NK-92 treated with Interleukin-12 subunit alpha and Interleukin-12 subunit beta, amount 100 ng/mL, for 24 hours (cell line): ENCODE measurements around the gene ST8SIA2.
"Not testable (repeated sequence)": the region's sequence is repeated elsewhere in the genome, so short reads cannot be mapped to it uniquely, and the experiment has no call there.

ENCODE experiments used
- DNase-seq: peaks from one replicate; lab custom pipeline; 2025; lab: John Stamatoyannopoulos, UW

Gene ST8SIA2

GRCh38 chr15:92443381-92443780, 49.7 kb downstream of the ST8SIA2 start:
- no peak for DNase-seq

DNA sequence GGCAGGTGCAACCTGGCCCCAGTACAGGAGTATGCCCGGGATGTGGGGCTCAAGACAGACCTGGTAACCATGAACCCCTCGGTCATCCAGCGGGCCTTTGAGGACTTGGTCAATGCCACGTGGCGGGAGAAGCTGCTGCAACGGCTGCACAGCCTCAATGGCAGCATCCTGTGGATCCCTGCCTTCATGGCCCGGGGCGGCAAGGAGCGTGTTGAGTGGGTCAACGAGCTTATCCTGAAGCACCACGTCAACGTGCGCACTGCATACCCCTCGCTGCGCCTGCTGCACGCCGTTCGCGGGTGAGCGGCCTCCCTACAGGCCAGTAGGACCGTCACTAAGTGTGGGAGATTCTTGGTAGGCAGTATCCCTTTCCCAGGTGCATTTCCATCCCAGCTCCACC, 51.0 kb downstream of the ST8SIA2 start:
- DNase-seq = no peak

DNA sequence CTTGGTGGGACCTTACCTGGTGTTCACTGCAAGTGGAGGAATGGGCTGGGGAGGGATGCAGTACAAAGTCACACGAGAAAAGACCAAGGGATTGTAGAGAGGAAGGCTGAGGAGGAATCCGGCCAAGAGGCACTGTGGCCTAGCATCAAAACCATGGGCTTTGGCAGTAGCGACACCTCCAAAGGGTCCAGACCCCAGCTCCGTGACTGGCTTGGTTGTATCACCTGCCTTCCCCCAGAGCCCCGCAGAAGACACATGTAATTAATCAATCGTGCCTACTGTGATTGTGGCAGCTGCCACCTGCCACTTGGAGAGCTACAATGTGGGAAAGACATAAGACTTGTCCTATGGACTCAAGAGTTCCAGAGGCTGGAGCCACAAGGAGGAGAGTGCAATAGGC, 54.7 kb downstream of the ST8SIA2 start:
- DNase-seq = no peak

DNA sequence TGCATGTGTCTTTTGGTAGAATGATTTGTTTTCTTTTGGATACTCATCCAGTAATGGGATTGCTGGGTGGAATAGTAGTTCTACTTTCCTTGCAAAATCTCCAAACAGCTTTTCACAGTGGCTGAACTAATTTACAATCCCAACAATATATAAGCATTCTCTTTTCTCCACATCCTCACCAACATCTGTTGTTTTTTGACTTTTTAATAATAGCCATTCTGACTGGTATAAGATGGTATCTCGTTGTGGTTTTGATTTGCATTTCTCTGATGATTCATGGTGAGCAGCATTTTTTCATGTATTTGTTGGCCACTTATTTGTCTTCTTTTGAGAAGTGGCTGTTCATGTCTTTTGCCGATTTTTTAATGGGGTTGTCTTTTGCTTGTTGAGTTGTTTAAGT, 55.8 kb downstream of the ST8SIA2 start:
- no peak for DNase-seq

GRCh38 chr15:92451225-92451825, 57.6 kb downstream of the ST8SIA2 start:
- DNase-seq = no peak

DNA sequence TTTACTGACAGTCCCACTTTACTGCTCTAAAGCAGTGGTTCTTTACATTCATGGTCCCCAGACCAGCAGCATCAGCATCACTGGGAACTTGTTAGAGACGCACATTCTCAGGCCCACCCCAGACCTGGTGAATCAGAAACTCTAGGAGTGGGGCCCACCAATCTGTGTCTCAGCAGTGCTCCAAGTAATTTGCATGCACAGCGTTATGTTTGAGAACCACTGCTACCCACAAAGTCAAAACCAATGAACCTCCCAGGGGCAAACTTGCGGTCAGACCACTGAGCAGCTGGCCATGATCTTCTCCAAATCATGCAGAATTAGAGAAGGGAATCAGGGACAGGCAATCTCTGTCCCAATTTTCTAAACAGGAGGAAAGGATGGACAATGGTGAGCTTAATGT, 58.5 kb downstream of the ST8SIA2 start:
- DNase-seq = no peak

GRCh38 chr15:92453607-92454006, 59.9 kb downstream of the ST8SIA2 start:
- DNase-seq = no peak

GRCh38 chr15:92454555-92455105, 60.9 kb downstream of the ST8SIA2 start:
- DNase-seq = no peak

DNA sequence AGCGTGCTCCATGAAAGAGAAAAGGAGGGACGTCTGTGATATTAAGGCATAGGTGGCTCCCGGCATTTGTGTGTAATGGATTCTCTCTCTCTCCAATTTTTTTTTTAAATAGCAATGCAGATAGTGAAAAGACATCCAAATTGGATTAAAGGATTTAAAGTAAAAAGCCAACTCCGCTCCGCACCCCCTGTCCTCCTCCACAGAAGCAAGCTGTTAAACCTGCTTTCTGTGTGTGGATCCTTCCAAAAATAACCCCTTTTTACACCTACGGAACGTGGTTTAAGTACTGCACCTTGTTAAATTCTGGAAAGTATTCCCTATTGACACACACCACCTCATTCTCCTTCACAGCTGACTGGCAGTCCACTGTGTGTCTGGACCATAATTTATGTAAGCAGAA, 61.6 kb downstream of the ST8SIA2 start:
- no peak for DNase-seq

- no peak for DNase-seq
Observed at GRCh38 chr15:92457471-92458041, 63.9 kb downstream of the ST8SIA2 start.

DNA sequence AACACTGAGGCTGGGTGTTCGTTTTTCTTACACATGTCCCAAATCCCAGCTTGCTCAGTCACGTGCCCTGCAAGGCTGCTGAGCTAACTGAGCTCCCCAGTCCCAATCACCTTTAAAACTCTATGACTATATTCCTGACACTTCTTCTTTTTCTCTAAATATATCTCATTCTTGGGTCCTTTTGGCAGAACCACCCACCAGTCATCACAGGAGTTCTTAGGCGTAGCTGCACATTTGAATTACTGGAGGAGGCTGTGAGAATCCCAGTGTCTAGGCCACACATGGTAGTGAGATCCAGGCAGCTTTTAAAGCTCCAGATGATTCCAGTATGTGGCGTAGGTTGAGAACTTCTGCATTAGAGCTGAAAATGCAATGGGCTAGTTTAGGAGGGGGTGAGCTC, 66.3 kb downstream of the ST8SIA2 start:
- DNase-seq = no peak

GRCh38 chr15:92462424-92463125, 68.9 kb downstream of the ST8SIA2 start:
- no peak for DNase-seq

GRCh38 chr15:92463352-92463751, 69.7 kb downstream of the ST8SIA2 start:
- DNase-seq = no peak

DNA sequence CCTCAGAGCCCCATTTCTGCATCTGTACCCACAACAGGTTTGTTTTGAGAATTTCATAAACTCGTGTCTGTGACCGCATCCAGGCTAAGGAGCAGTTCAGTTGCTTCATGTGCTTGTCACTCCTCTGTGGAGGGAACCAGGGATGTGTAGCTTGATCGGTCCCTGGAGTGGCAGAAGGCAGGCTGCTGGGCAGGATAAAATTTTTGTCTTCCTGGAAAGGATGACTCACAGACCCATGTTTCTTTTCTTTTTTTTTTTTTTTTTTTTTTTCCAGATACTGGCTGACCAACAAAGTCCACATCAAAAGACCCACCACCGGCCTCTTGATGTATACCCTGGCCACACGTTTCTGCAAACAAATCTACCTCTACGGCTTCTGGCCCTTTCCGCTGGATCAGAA, 70.1 kb downstream of the ST8SIA2 start:
- DNase-seq = no peak

DNA sequence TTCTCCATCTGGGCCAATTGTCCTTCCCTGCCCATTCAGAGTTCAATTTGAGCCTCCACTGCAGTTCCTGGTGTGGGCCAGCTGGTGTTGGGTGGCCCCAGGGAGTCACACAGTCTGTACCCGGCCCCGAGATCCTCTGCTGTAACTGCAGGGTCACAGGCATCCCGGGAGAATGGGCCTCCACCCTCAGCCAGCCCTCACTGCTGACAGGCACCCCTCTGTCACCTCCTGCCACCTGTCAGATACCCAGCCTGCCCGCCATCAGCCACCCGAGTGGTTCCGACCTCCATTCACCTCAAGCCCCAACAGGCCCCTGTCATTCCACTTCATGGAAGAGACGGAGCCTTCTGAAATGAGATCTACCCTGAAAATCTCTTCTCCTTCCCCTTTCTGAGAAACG, 73.2 kb downstream of the ST8SIA2 start:
- no peak for DNase-seq

GRCh38 chr15:92467245-92467644, 73.6 kb downstream of the ST8SIA2 start:
- no peak for DNase-seq

DNA sequence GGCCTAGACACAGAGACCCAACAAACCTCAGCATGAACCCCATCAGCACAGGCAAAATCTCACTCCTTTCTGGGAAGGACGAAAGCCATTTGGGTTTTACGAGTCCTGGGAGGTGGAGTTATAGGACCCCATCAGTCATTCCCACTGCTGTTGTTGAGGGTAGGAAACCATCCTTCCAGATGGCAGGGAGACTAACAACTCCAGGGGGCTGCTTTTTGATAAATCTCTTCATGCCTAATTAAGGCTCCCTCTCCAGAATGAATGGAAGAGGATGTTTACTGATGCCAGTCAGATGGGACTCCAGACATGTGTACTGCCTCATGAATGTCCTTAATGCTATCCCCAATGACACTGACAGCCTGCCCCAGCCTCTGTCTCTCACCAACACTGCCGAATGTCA, 75.3 kb downstream of the ST8SIA2 start:
- DNase-seq = no peak

DNA sequence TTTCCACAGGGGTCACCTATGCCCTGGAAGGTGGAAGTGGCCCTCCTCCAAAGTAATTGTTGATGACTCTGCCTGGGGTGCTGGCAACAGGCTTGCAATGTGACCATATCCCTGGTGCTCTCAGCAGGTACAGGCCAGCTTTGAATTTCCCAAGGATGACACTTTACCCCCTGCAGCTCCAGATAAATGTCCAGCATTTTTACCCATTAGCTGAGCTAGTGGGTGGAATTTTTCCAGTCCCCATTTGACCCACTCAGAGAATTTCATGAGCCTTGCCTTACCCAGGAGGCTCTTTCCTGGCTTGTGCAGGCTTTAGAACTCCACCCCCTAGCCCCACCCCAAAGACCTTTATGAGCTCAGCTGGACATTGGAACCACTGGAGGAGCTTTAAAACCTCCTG, 77.6 kb downstream of the ST8SIA2 start:
- DNase-seq = no peak

DNA sequence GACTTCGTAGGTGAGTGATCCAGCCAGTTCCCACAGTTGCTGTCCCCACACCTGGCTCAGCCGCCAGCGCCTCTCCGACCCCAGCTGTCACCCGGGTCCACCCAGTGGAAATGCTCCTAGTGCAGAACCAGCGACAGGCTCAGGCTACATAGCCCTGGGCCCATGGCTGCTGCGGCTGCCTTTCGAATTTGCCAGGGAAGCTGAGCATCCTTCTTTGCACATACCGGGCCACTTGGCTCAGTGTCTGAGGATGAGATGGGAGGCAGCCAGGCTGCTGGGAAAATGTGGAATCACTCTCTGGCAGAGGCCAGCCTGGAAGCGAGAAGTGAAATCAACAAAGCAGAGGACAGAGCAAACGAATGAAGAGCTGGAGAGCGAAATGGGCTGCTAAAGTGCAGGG, 80.1 kb downstream of the ST8SIA2 start:
- no peak for DNase-seq

- DNase-seq = not testable (repeated sequence)
Observed at GRCh38 chr15:92479730-92480129, 86.0 kb downstream of the ST8SIA2 start.

DNA sequence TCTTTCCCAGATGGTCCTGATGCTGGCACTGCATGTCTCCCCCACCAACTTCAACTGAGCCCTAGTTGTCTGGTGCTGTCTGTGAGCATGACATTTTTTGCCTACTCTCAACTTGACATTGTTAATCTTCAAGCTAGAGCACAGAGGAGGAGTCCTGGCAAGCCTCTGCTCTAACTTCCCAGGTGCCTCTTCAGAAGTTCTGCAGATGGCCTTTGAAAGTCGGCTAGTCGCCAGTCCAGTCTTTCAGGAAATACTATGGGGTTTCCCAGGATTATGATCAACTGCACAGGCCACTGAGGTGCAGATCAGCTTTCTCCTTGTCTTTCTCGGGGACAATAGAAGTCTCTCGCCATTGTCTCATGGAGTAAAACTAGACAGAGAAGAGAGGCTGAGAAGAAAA, 86.7 kb downstream of the ST8SIA2 start:
- no peak for DNase-seq

GRCh38 chr15:92485441-92485840, 91.8 kb downstream of the ST8SIA2 start:
- no peak for DNase-seq

DNA sequence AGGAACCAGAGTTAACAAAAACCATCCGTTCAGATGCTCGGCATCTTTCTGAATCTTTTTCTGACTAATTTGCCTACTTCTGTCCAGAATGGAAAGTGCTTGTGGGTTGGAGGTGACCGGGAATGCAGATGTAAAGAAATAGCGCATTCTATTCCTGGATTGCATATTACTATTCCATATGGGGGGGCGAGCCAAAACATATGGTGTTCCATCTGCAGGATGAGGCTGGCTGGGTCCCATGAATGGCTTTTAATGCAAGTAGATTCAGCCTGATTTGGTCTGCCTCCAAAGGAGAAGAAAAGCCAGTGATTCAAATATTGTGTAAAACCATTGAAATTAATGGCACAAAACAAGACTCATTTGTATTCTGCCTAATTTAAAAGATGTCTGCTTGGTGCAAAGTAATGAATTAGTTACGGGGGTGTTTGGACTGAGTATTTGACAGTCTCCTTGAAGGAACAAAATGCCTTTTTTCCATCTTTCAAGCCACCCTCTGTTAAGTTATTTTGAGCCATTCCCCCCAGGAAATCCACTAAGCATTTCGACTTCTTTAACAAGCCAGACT, 99.0 kb downstream of the ST8SIA2 start:
- DNase-seq = no peak
